Esophagus muscularis mucosa (tissue), 4 donors: ENCODE measurements around the gene CCDC149. TPM values are rescaled to one million over a fixed set of nuclear protein-coding genes. Genes with fewer than 3 reads are reported as not detected.

ENCODE experiments used
- DNase-seq: peaks from one replicate; pipeline ENCODE4 v3.0.0-alpha.2; 2017; ENCODE audit errors: extremely low spot score
- H3K27ac ChIP-seq, 4 donors: fragments of 200-600 bp; sonication (generic); replicated peaks in 1 of 4; 1 replicate in 3 of 4; 2 replicates in 1 of 4; pipeline ENCODE4 v1.5.1; 2016 to 2019; ENCODE audit warnings: mild to moderate bottlenecking in 1 of 4
- H3K27me3 ChIP-seq, 4 donors: fragments of 200-600 bp; sonication (generic); one replicate each; pipeline versions ENCODE4 v1.5.1 to v1.6.0; 2016 to 2019
- H3K36me3 ChIP-seq, 4 donors: fragments of 200-600 bp; sonication (generic); one replicate each; pipeline ENCODE4 v1.5.1; 2016 to 2019
- H3K4me1 ChIP-seq, 4 donors: fragments of 200-600 bp; sonication (generic); one replicate each; pipeline ENCODE4 v1.5.1; 2016 to 2019
- H3K4me3 ChIP-seq, 4 donors: fragments of 200-600 bp; sonication (generic); 1 replicate in 2 of 4; 2 replicates in 2 of 4; pipeline ENCODE4 v1.5.1; 2016 to 2019; ENCODE audit warnings: mild to moderate bottlenecking in 4 of 4, moderate library complexity in 1 of 4
- H3K9me3 ChIP-seq, 4 donors: fragments of 200-600 bp; sonication (generic); 1 replicate in 3 of 4; 2 replicates in 1 of 4; pipeline ENCODE4 v1.5.1; 2016 to 2019
- EP300 ChIP-seq: sonication (generic); formaldehyde crosslinking; IDR thresholded peaks from one replicate; pipeline ENCODE4 v1.6.1; 2017; ENCODE audit warnings: antibody characterized with exemption
- POLR2A ChIP-seq: fragments of 450-650 bp; IDR thresholded peaks from one replicate; pipeline ENCODE4 v1.6.1; 2017; ENCODE audit warnings: antibody characterized with exemption, moderate library complexity, mild to moderate bottlenecking, low read depth
- POLR2AphosphoS5 ChIP-seq, 2 donors: sonication (generic); formaldehyde crosslinking; IDR thresholded peaks; one replicate each; pipeline ENCODE4 v1.6.1; 2017; ENCODE audit warnings: antibody characterized with exemption in 2 of 2
- WGBS: methylation state at CpG from one replicate; pipeline ENCODE4 v1.1.5; 2018; 5-methylcytosine and 5-hydroxymethylcytosine counted together
- intact Hi-C: fragments of 100-400 bp; cut with DNase I; formaldehyde crosslinking; loops from one replicate; pipeline ENCODE4 v1.15.1; 2023
- total RNA-seq, 4 donors: library from RNA; depleted of rRNA; stranded (reverse); fragments of >200 nt; gene quantifications; one replicate each; pipeline versions ENCODE4 v1.1.0 to v1.2.1, GENCODE V29; 2016
- TF ChIP-seq, protein P1 (sequence below), 3 experiments: fragments of 200-600 bp in 2 of 3; fragments of 450-650 bp in 1 of 3; sonication (generic) in 2 of 3; IDR thresholded peaks; one replicate each; pipeline ENCODE4 v1.5.1; 2017 to 2019; ENCODE audit warnings: antibody characterized with exemption in 3 of 3, mild to moderate bottlenecking in 2 of 3, moderate library complexity in 1 of 3

The CCDC149 gene
- total RNA-seq, 4 donors from 2014 or later, result 21.0 to 37.9 (median 34.0) TPM

DNA sequence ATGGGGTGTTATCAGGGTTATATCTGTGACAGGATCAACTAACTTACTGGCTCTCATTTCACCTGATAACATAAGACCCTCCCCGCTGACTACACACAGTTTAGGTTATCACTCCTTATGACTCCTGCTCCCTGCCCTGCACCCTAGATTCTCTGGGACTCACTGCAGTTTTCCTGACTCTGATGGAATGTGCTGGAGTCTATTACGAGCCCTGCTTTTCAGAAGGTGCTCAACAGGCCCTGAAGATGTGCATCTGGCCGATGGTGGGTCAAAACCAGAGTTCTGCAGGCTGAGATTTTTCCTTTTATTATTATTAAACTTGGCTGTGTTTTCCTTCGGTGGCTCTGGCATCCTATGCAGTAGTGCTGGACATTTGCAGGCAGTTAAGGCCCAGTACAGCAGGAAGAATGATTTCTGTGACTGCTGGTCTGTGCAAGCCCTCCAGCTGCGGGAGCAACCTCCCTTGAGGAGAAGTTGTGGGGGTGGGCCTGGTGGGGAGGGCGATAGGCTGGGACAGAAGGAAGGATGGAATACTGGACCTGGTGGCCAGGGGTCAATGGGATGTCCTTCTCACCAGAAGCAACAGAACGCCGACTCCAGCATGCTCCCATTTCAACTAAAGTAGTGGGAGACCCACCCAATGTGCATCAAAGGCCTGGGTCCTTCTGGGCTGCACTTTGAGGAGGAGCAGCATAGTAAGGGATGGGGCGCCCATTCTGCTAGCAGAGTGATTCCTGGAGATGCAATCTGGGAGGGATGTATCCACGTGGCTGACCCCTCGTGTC, 106.4 kb downstream of the CCDC149 start:
- Histone ChIP-seq H3K4me3 (no peak overlapping the region), H3K36me3 (peaks cover 0 to 24% (median 14%) of the 10 kb centered on the region in 4 donors), H3K27me3 (no peaks in the 10 kb centered on the region), H3K9me3 (no peaks in the 10 kb centered on the region), H3K4me1 (peaks cover 18 to 89% (median 74%) of the 10 kb centered on the region in 4 donors), H3K27ac (peak overlapping the region; percentile 74 to 86 (median 81))
- peak; percentile 78 for DNase-seq
- TF ChIP-seq POLR2AphosphoS5 (IDR thresholded peaks at IDR 0.05) (no peak), POLR2A (no peak), EP300 (no peak)
- TF ChIP-seq, protein P1, sequence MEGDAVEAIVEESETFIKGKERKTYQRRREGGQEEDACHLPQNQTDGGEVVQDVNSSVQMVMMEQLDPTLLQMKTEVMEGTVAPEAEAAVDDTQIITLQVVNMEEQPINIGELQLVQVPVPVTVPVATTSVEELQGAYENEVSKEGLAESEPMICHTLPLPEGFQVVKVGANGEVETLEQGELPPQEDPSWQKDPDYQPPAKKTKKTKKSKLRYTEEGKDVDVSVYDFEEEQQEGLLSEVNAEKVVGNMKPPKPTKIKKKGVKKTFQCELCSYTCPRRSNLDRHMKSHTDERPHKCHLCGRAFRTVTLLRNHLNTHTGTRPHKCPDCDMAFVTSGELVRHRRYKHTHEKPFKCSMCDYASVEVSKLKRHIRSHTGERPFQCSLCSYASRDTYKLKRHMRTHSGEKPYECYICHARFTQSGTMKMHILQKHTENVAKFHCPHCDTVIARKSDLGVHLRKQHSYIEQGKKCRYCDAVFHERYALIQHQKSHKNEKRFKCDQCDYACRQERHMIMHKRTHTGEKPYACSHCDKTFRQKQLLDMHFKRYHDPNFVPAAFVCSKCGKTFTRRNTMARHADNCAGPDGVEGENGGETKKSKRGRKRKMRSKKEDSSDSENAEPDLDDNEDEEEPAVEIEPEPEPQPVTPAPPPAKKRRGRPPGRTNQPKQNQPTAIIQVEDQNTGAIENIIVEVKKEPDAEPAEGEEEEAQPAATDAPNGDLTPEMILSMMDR (IDR thresholded peaks at IDR 0.05), result no peak
- WGBS, result 81% methylated on average over 10 of the region's 11 CpGs
- intact Hi-C loops, result no loop called here

DNA sequence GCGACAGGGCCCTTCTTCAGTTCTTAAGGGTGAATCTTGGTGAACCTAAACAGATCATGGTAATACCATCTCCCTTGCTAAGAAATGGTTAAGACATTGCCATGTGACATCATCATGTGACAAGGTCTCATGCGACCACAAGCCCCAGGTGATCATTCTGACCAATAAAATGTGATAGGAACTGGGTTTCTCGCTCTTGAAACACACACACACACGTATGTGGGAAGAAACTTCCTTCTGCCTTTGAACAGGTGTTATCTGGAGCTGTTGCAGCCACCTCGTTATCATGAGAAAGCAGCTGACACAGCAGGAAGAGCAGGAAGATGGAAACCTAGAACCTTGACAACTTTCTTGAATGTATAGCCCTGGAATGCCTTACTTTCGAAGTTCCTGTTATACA, 107.3 kb downstream of the CCDC149 start:
- H3K4me3 ChIP-seq, result no peak overlapping the region
- peaks cover 0 to 24% (median 14%) of the 10 kb centered on the region in 4 donors for H3K36me3 ChIP-seq
- peak; percentile 57 for DNase-seq
- TF ChIP-seq, protein P1 (IDR thresholded peaks at IDR 0.05), result no peak
- TF ChIP-seq POLR2A (no peak), POLR2AphosphoS5 (IDR thresholded peaks at IDR 0.05) (no peak), EP300 (no peak)
- H3K9me3 ChIP-seq, result no peaks in the 10 kb centered on the region
- intact Hi-C loops, result no loop called here
- WGBS, result 84% methylated on average over 6 of the region's 6 CpGs
- no peaks in the 10 kb centered on the region for H3K27me3 ChIP-seq
- peaks cover 22 to 89% (median 76%) of the 10 kb centered on the region in 4 donors for H3K4me1 ChIP-seq
- H3K27ac ChIP-seq, result peak overlapping the region; percentile 65 to 86 (median 81)

DNA sequence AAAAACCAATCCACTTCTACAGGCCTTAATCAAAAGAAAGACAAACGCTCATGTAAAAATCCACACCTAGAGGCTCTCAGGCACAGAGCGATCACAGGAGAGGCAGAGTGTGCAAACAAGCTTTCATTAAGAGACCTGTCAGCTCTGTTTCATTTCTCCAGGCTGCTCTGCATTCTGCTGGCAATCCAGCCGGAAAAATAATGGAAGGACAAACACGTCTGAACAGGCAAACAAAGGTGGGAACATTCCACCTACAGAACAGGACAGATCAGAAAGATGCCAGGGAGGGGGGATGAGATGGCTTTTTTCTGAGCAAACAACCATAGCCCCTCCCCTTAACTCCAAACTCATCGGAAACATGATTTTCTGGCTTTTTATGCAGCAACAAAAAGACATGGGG, 107.8 kb downstream of the CCDC149 start:
- 65% methylated on average over 5 of the region's 5 CpGs for WGBS
- TF ChIP-seq POLR2A, result no peak
- TF ChIP-seq, protein P1 (IDR thresholded peaks at IDR 0.05), result no peak
- peak in 1 of 2 donors; percentile 35 for TF ChIP-seq POLR2AphosphoS5 (IDR thresholded peaks at IDR 0.05)
- peak; percentile 5 for TF ChIP-seq EP300
- DNase-seq, result peak; percentile 84
- no peaks in the 10 kb centered on the region for H3K9me3 ChIP-seq
- H3K27me3 ChIP-seq, result no peaks in the 10 kb centered on the region
- no peak overlapping the region for H3K4me3 ChIP-seq
- H3K4me1 ChIP-seq, result peaks cover 23 to 89% (median 78%) of the 10 kb centered on the region in 4 donors
- H3K27ac ChIP-seq, result peak overlapping the region; percentile 65 to 86 (median 81)
- intact Hi-C loops, result no loop called here
- H3K36me3 ChIP-seq, result peaks cover 0 to 28% (median 14%) of the 10 kb centered on the region in 4 donors

DNA sequence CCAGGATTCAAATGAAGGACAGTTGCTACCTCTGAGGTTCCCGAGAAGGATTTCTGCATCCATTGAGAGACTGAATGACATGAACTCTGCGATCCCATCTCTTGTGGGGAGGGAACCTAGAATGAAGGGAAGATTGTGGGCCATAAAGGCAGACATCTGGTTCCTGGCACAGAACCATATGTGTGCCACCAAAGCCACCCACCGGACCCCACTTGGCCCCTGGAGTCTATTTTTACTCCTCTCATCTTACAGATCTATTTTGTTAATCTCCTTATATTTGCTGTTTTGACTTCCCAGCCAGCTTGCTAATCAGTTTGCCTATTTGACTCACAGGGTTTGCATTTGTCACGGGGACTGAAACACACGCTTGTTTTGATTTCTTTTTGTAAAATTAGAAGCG, 110.2 kb downstream of the CCDC149 start:
- TF ChIP-seq, protein P1 (IDR thresholded peaks at IDR 0.05), result no peak
- TF ChIP-seq POLR2AphosphoS5 (IDR thresholded peaks at IDR 0.05) (no peak), EP300 (no peak), POLR2A (no peak)
- Histone ChIP-seq H3K36me3 (peaks cover 0 to 21% (median 7%) of the 10 kb centered on the region in 4 donors), H3K27me3 (no peaks in the 10 kb centered on the region), H3K9me3 (no peaks in the 10 kb centered on the region), H3K4me1 (peaks cover 27 to 86% (median 74%) of the 10 kb centered on the region in 4 donors), H3K4me3 (no peak overlapping the region), H3K27ac (no peak overlapping the region)
- 63% methylated on average over 6 of the region's 6 CpGs for WGBS
- peak; percentile 77 for DNase-seq
- intact Hi-C loops, result no loop called here
